ENCODE data around the gene SCG5.
"Not testable (repeated sequence)": the region's sequence is repeated elsewhere in the genome, so short reads cannot be mapped to it uniquely, and the experiment has no call there.

The SCG5 gene

GRCh38 chr15:32641517-32642059 lies at the start of gene SCG5:
Gene SCG5, plus strand, starts transcription at chr15:32641710. Its CDS starts 1,883 bp downstream, at chr15:32643593.
- no peak within 1 kb of the TSS for H3K4me3 ChIP-seq (ENCODE audit: low read depth in 1 of 2, low read length in 2 of 2)
- no peaks in the 10 kb centered on the region for H3K27me3 ChIP-seq (ENCODE audit: control insufficient read depth in 1 of 2, insufficient read depth in 2 of 2, low read length in 2 of 2)
- no peaks in the 10 kb centered on the region for H3K4me1 ChIP-seq (ENCODE audit: insufficient read depth, low read length)
- H3K27ac ChIP-seq (ENCODE audit: low read depth, low read length) = no peak within 1 kb of the TSS
- no peak within 1 kb of the TSS for H3K9ac ChIP-seq (ENCODE audit: low read length)
- H3K9me3 ChIP-seq (ENCODE audit: low read length) = no peaks in the 10 kb centered on the region
- no peaks in the 10 kb centered on the region for H3K36me3 ChIP-seq (ENCODE audit: insufficient read depth, low read length)

GRCh38 chr15:32593151-32593550 lies 48.4 kb upstream of the SCG5 start, which contains the start of gene GOLGA8N:
Gene GOLGA8N, plus strand, starts transcription at chr15:32593456.
- not testable (repeated sequence) for H3K4me1 ChIP-seq (ENCODE audit: insufficient read depth, low read length); H3K4me3 ChIP-seq (ENCODE audit: low read depth in 1 of 2, low read length in 2 of 2); H3K9me3 ChIP-seq (ENCODE audit: low read length); H3K27me3 ChIP-seq (ENCODE audit: control insufficient read depth in 1 of 2, insufficient read depth in 2 of 2, low read length in 2 of 2); H3K36me3 ChIP-seq (ENCODE audit: insufficient read depth, low read length); H3K27ac ChIP-seq (ENCODE audit: low read depth, low read length); H3K9ac ChIP-seq (ENCODE audit: low read length)

GRCh38 chr15:32609518-32609917 lies 32.0 kb upstream of the SCG5 start:
- H3K9me3 ChIP-seq (ENCODE audit: low read length); H3K36me3 ChIP-seq (ENCODE audit: insufficient read depth, low read length); H3K27ac ChIP-seq (ENCODE audit: low read depth, low read length); H3K4me3 ChIP-seq (ENCODE audit: low read depth in 1 of 2, low read length in 2 of 2); H3K9ac ChIP-seq (ENCODE audit: low read length); H3K4me1 ChIP-seq (ENCODE audit: insufficient read depth, low read length); H3K27me3 ChIP-seq (ENCODE audit: control insufficient read depth in 1 of 2, insufficient read depth in 2 of 2, low read length in 2 of 2): not testable (repeated sequence)

GRCh38 chr15:32610719-32611118 lies 30.8 kb upstream of the SCG5 start:
- H3K9ac ChIP-seq (ENCODE audit: low read length); H3K9me3 ChIP-seq (ENCODE audit: low read length); H3K4me3 ChIP-seq (ENCODE audit: low read depth in 1 of 2, low read length in 2 of 2); H3K4me1 ChIP-seq (ENCODE audit: insufficient read depth, low read length); H3K27me3 ChIP-seq (ENCODE audit: control insufficient read depth in 1 of 2, insufficient read depth in 2 of 2, low read length in 2 of 2); H3K27ac ChIP-seq (ENCODE audit: low read depth, low read length); H3K36me3 ChIP-seq (ENCODE audit: insufficient read depth, low read length): not testable (repeated sequence)

GRCh38 chr15:32614712-32615050 lies 26.8 kb upstream of the SCG5 start:
- not testable (repeated sequence) for H3K36me3 ChIP-seq (ENCODE audit: insufficient read depth, low read length)

GRCh38 chr15:32615051-32615870 lies 26.2 kb upstream of the SCG5 start, which contains the start of gene ARHGAP11A:
Gene ARHGAP11A, plus strand, starts transcription at chr15:32615504. Its CDS starts 708 bp downstream, at chr15:32616212.
- not testable (repeated sequence) for H3K4me1 ChIP-seq (ENCODE audit: insufficient read depth, low read length); H3K27me3 ChIP-seq (ENCODE audit: control insufficient read depth in 1 of 2, insufficient read depth in 2 of 2, low read length in 2 of 2); H3K36me3 ChIP-seq (ENCODE audit: insufficient read depth, low read length); H3K9ac ChIP-seq (ENCODE audit: low read length); H3K9me3 ChIP-seq (ENCODE audit: low read length)
- Histone ChIP-seq H3K27ac (ENCODE audit: low read depth, low read length) (peak within 1 kb of the TSS; percentile 52), H3K4me3 (ENCODE audit: low read depth in 1 of 2, low read length in 2 of 2) (peak within 1 kb of the TSS; percentile 38 to 67)

More at GRCh38 chr15:32614712-32615050, 26.8 kb upstream of the SCG5 start:
- not testable (repeated sequence) for H3K27me3 ChIP-seq (ENCODE audit: control insufficient read depth in 1 of 2, insufficient read depth in 2 of 2, low read length in 2 of 2); H3K9ac ChIP-seq (ENCODE audit: low read length); H3K9me3 ChIP-seq (ENCODE audit: low read length); H3K4me1 ChIP-seq (ENCODE audit: insufficient read depth, low read length)
- H3K27ac ChIP-seq (ENCODE audit: low read depth, low read length) = peak overlapping the region; percentile 52
- peak overlapping the region in 1 of 2 donors; percentile 67 for H3K4me3 ChIP-seq (ENCODE audit: low read depth in 1 of 2, low read length in 2 of 2)

- peak overlapping the region; percentile 38 to 48 for H3K4me3 ChIP-seq (ENCODE audit: low read depth in 1 of 2, low read length in 2 of 2)
- not testable (repeated sequence) for H3K4me1 ChIP-seq (ENCODE audit: insufficient read depth, low read length); H3K36me3 ChIP-seq (ENCODE audit: insufficient read depth, low read length); H3K27ac ChIP-seq (ENCODE audit: low read depth, low read length); H3K9ac ChIP-seq (ENCODE audit: low read length); H3K9me3 ChIP-seq (ENCODE audit: low read length); H3K27me3 ChIP-seq (ENCODE audit: control insufficient read depth in 1 of 2, insufficient read depth in 2 of 2, low read length in 2 of 2)
Measured at GRCh38 chr15:32615871-32616426, 25.6 kb upstream of the SCG5 start.

GRCh38 chr15:32636410-32636809 lies 5.1 kb upstream of the SCG5 start:
- no peaks in the 10 kb centered on the region for H3K36me3 ChIP-seq (ENCODE audit: insufficient read depth, low read length)
- H3K4me1 ChIP-seq (ENCODE audit: insufficient read depth, low read length) = no peaks in the 10 kb centered on the region
- no peak overlapping the region for H3K9ac ChIP-seq (ENCODE audit: low read length)
- no peak overlapping the region for H3K4me3 ChIP-seq (ENCODE audit: low read depth in 1 of 2, low read length in 2 of 2)
- H3K9me3 ChIP-seq (ENCODE audit: low read length) = no peaks in the 10 kb centered on the region
- no peak overlapping the region for H3K27ac ChIP-seq (ENCODE audit: low read depth, low read length)
- no peaks in the 10 kb centered on the region for H3K27me3 ChIP-seq (ENCODE audit: control insufficient read depth in 1 of 2, insufficient read depth in 2 of 2, low read length in 2 of 2)

GRCh38 chr15:32636908-32637567 lies 4.5 kb upstream of the SCG5 start:
- Histone ChIP-seq H3K27me3 (ENCODE audit: control insufficient read depth in 1 of 2, insufficient read depth in 2 of 2, low read length in 2 of 2) (no peaks in the 10 kb centered on the region), H3K9ac (ENCODE audit: low read length) (no peak overlapping the region), H3K4me1 (ENCODE audit: insufficient read depth, low read length) (no peaks in the 10 kb centered on the region), H3K27ac (ENCODE audit: low read depth, low read length) (no peak overlapping the region), H3K9me3 (ENCODE audit: low read length) (no peaks in the 10 kb centered on the region), H3K4me3 (ENCODE audit: low read depth in 1 of 2, low read length in 2 of 2) (no peak overlapping the region), H3K36me3 (ENCODE audit: insufficient read depth, low read length) (no peaks in the 10 kb centered on the region)

GRCh38 chr15:32637704-32638103 lies 3.8 kb upstream of the SCG5 start:
- H3K9me3 ChIP-seq (ENCODE audit: low read length) = no peaks in the 10 kb centered on the region
- no peak overlapping the region for H3K9ac ChIP-seq (ENCODE audit: low read length)
- H3K27me3 ChIP-seq (ENCODE audit: control insufficient read depth in 1 of 2, insufficient read depth in 2 of 2, low read length in 2 of 2) = no peaks in the 10 kb centered on the region
- no peak overlapping the region for H3K4me3 ChIP-seq (ENCODE audit: low read depth in 1 of 2, low read length in 2 of 2)
- H3K36me3 ChIP-seq (ENCODE audit: insufficient read depth, low read length) = no peaks in the 10 kb centered on the region
- H3K27ac ChIP-seq (ENCODE audit: low read depth, low read length) = no peak overlapping the region
- no peaks in the 10 kb centered on the region for H3K4me1 ChIP-seq (ENCODE audit: insufficient read depth, low read length)

- Histone ChIP-seq H3K9ac (ENCODE audit: low read length) (no peak overlapping the region), H3K4me3 (ENCODE audit: low read depth in 1 of 2, low read length in 2 of 2) (no peak overlapping the region), H3K9me3 (ENCODE audit: low read length) (no peaks in the 10 kb centered on the region), H3K27ac (ENCODE audit: low read depth, low read length) (no peak overlapping the region), H3K4me1 (ENCODE audit: insufficient read depth, low read length) (no peaks in the 10 kb centered on the region), H3K27me3 (ENCODE audit: control insufficient read depth in 1 of 2, insufficient read depth in 2 of 2, low read length in 2 of 2) (no peaks in the 10 kb centered on the region), H3K36me3 (ENCODE audit: insufficient read depth, low read length) (no peaks in the 10 kb centered on the region)
Measured at GRCh38 chr15:32642667-32643435, 1.3 kb downstream of the SCG5 start.
